Measurements from ENCODE around the gene MARCO. TPM values are rescaled to one million over a fixed set of nuclear protein-coding genes. Genes with fewer than 3 reads are reported as not detected.

The MARCO gene
- total and polyA plus RNA-seq, 2 of the 8 experiments (the other 6 are each of a cell fraction or from before 2014, with no cell fraction given) = not detected

DNA sequence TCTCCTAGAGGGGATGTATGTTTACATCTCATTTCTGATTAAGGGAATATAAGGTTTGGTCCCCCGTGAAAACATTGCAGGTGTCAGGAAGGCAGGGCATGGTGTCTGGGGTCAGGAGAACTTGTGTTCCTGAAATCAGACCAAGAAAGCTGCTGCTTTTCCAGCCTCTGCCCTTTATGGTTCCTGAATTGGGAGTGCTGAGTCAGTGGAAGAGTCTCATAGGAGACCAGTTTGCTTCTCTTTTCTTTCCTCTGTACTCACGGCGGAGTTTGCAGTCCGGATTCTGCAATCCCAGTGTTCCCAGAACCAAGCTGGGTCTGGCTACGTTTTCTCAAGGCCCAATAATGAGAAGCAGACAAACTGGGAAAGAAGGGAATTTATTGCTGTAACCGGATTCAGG lies 5.1 kb upstream of the MARCO start (continued):
- TF ChIP-seq CTCF (IDR thresholded peaks at IDR 0.05; ENCODE audit: control extremely low read depth in 1 of 3, insufficient read depth in 1 of 3, low read depth in 1 of 3, low read length in 3 of 3) = no peak

All from H1 (cell line).